Measurements from ENCODE around the gene FAH.

DNA sequence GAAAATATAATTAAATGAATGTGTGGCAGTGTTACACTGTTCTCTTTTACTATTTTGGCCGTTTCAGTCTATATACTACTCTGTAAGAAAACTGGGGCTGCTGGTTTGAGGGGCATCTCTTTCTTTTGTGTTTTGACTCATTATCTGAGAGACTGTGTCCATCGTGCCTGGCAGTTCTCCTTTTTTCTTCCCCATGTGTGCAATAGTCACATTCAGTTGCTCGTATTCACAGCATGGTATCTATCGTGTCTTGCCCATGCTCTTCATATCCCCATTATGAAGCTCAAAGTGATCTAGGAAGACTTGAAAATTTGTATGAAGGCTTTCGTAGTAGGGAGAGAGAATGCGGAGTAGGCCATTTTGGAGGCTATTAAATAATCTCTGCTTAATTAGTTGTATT lies 29.8 kb upstream of the FAH start:
- TF ChIP-seq CTCF (IDR thresholded peaks at IDR 0.05) (no peak), EP300 (IDR thresholded peaks at IDR 0.05) (no peak)
